WERI-Rb-1 (cell line): ENCODE measurements around the gene ENPP3.

Source experiments
- DNase-seq: peaks from one replicate; pipeline ENCODE4 v3.0.0-alpha.2; 2020
- H3K27ac ChIP-seq: fragments of 250-450 bp; sonication (Bioruptor Pico); 2 replicates; pipeline ENCODE4 v1.5.1; 2020; ENCODE audit warnings: mild to moderate bottlenecking, moderate library complexity
- H3K27me3 ChIP-seq: fragments of 250-450 bp; sonication (Bioruptor Pico); 2 replicates; pipeline ENCODE4 v1.5.1; 2021; ENCODE audit warnings: mild to moderate bottlenecking, low read depth, moderate library complexity; ENCODE audit not compliant: insufficient read depth, severe bottlenecking
- H3K36me3 ChIP-seq: fragments of 250-450 bp; sonication (Bioruptor Pico); 2 replicates; pipeline ENCODE4 v1.5.1; 2020; ENCODE audit warnings: mild to moderate bottlenecking, moderate library complexity
- H3K4me3 ChIP-seq: 2 replicates; pipeline ENCODE4 v1.5.1; 2011; ENCODE audit warnings: low read depth, mild to moderate bottlenecking, control low read depth, low read length
- H3K9me3 ChIP-seq: fragments of 250-450 bp; sonication (Bioruptor Pico); 2 replicates; pipeline ENCODE4 v1.5.1; 2021; ENCODE audit warnings: mild to moderate bottlenecking, moderate library complexity; ENCODE audit not compliant: severe bottlenecking
- CTCF ChIP-seq: IDR thresholded peaks from 2 replicates; pipeline ENCODE4 v1.5.1; 2011; ENCODE audit warnings: low read depth, mild to moderate bottlenecking, control low read depth, inconsistent platforms, low read length

The ENPP3 gene

GRCh38 chr6:131680868-131681267 is 43.8 kb downstream of the ENPP3 start:
- TF ChIP-seq CTCF = no peak
- no peak overlapping the region for H3K27ac ChIP-seq
- no peaks in the 10 kb centered on the region for H3K27me3 ChIP-seq
- DNase-seq = no peak
- H3K4me3 ChIP-seq = no peak overlapping the region
- no peaks in the 10 kb centered on the region for H3K36me3 ChIP-seq
- no peaks in the 10 kb centered on the region for H3K9me3 ChIP-seq

DNA sequence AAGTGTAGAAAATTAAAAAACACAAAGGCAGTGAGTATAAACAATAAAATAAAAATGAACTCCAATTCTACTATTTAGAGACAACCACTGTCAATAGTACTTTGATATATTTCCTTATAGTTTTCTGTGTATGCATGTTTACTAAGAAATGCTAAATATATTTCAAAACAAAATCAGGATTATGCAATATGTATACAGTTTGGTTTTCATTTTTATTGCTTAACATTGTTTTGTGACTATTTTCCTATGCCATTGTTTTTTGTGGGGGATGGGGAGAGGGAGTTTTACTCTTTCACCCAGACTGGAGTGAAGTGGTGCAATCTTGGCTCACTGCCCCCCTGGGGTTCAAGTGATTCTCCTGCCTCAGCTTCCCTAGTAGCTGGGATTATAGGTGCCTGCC is 44.5 kb downstream of the ENPP3 start:
- H3K9me3 ChIP-seq = no peaks in the 10 kb centered on the region
- DNase-seq = no peak
- no peaks in the 10 kb centered on the region for H3K27me3 ChIP-seq
- no peak overlapping the region for H3K4me3 ChIP-seq
- TF ChIP-seq CTCF = no peak
- no peak overlapping the region for H3K27ac ChIP-seq
- H3K36me3 ChIP-seq = no peaks in the 10 kb centered on the region

DNA sequence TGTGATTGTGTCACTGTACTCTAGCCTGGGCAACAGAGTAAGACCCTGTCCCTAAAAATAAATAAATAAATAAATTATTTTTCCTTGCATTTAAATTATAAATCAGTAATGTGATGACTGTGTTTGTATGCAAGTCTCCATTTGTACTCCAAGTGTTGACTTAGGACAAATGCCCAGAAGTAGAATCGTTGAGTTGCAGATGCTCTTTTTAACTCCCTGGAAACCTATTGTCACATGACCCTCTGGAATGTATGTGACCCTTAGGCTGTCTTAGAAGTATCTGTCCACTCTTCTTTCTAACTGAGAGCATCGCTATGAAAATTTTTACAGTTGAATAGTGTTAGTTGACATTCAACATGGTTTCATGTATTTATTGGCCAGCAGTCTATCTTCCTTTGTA is 45.3 kb downstream of the ENPP3 start:
- DNase-seq = no peak

DNA sequence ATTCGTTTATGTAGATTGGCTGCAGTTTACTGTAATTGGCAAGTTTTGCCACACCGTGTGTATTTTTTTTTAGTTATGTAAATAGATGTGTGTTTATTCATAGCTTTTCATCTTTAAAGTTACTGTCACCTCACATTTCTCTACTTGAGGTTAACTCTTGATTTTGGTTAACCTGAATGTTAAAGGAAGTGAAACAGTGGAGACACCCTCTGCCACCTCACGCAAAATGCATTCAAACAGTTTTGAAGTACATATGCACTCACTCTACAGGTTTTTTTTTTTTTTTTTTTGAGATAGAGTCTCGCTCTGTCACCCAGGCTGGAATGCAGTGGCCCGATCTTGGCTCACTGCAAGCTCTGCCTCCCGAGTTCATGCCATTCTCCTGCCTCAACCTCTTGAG is 46.4 kb downstream of the ENPP3 start:
- TF ChIP-seq CTCF = no peak
- H3K4me3 ChIP-seq = no peak overlapping the region
- DNase-seq = no peak
- H3K9me3 ChIP-seq = no peaks in the 10 kb centered on the region
- H3K27ac ChIP-seq = no peak overlapping the region
- no peaks in the 10 kb centered on the region for H3K27me3 ChIP-seq
- H3K36me3 ChIP-seq = no peaks in the 10 kb centered on the region

More for the DNA sequence above, 45.3 kb downstream of the ENPP3 start:
- no peak for TF ChIP-seq CTCF
- Histone ChIP-seq H3K36me3 (no peaks in the 10 kb centered on the region), H3K27ac (no peak overlapping the region), H3K9me3 (no peaks in the 10 kb centered on the region), H3K27me3 (no peaks in the 10 kb centered on the region), H3K4me3 (no peak overlapping the region)

DNA sequence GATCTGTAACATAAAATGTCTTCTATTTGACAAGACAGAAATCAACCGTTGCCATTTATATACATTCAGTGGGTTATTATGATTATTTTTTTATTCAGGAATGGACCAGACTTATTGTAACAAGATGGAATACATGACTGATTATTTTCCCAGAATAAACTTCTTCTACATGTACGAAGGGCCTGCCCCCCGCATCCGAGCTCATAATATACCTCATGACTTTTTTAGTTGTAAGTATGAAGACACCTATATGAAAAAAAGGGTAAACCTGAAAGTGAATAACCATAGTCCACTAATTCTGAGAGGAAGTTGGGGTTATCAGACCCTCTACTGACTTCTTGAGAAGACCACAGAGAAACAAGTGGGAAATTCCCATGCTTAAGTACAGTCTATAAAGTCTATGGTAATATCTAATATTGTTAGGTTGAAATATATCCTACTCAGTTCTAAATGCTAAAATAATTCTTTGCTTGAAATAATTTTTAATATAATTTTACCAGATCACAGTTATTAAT is 48.2 kb downstream of the ENPP3 start:
- no peaks in the 10 kb centered on the region for H3K9me3 ChIP-seq
- no peak for DNase-seq
- no peaks in the 10 kb centered on the region for H3K27me3 ChIP-seq
- H3K27ac ChIP-seq = no peak overlapping the region
- H3K4me3 ChIP-seq = no peak overlapping the region
- no peak for TF ChIP-seq CTCF
- no peaks in the 10 kb centered on the region for H3K36me3 ChIP-seq

- Histone ChIP-seq H3K4me3 (no peak overlapping the region), H3K36me3 (no peaks in the 10 kb centered on the region), H3K27me3 (no peaks in the 10 kb centered on the region), H3K9me3 (no peaks in the 10 kb centered on the region), H3K27ac (no peak overlapping the region)
- DNase-seq = no peak
- no peak for TF ChIP-seq CTCF
Observed at GRCh38 chr6:131687022-131687421, 49.9 kb downstream of the ENPP3 start.
